Large intestine (tissue), 3 donors: ENCODE results near the gene NAGLU. TPM values are rescaled to one million over a fixed set of nuclear protein-coding genes. Genes with fewer than 3 reads are reported as not detected.

ENCODE experiments used
- DNase-seq, 2 donors: peaks; one replicate each; pipeline versions ENCODE4 v3.0.0 to v3.0.0-alpha.2; 2013
- H3K27ac ChIP-seq: one replicate; pipeline ENCODE4 v1.5.1; 2013; ENCODE audit warnings: low read length
- H3K27me3 ChIP-seq: 2 replicates; pipeline ENCODE4 v1.6.1; 2013; ENCODE audit warnings: low read length; ENCODE audit not compliant: control insufficient read depth, insufficient read depth
- H3K36me3 ChIP-seq: 2 replicates; pipeline ENCODE4 v1.6.1; 2013; ENCODE audit warnings: low read length; ENCODE audit not compliant: control insufficient read depth, insufficient read depth
- H3K4me1 ChIP-seq: one replicate; pipeline ENCODE4 v1.6.1; 2013; ENCODE audit warnings: low read length; ENCODE audit not compliant: control insufficient read depth, insufficient read depth
- H3K4me3 ChIP-seq: one replicate; pipeline ENCODE4 v1.5.1; 2013; ENCODE audit warnings: low read length
- H3K9me3 ChIP-seq: one replicate; pipeline ENCODE4 v1.6.1; 2013; ENCODE audit warnings: mild to moderate bottlenecking, low read depth, low read length, moderate library complexity; ENCODE audit not compliant: control insufficient read depth
- WGBS: methylation state at CpG from one replicate; pipeline ENCODE4 v1.1.5; 2013; ENCODE audit warnings: low lambda C conversion rate; ENCODE audit not compliant: insufficient coverage; 5-methylcytosine and 5-hydroxymethylcytosine counted together
- polyA plus RNA-seq: library from polyadenylated mRNA; unstranded; fragments of 120-200 nt; gene quantifications from one replicate; pipeline ENCODE4 v1.2.1, GENCODE V29; 2013

NAGLU gene
- polyA plus RNA-seq, 1 donor = 32.9 TPM

DNA sequence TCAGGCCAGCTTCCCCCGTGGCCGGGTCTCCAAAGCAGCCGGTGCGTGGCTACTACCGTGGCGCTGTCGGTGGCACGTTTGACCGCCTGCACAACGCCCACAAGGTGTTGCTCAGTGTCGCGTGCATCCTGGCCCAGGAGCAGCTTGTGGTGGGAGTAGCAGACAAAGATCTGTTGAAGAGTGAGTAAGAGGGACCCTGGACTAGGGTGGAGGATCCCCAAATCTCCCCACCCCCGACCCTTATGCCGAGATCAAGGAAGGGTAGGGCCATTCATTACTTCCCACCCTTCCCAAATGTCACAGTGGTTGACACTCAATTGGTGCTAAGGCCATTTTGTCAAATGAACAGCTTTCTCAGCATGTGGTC, 27.1 kb downstream of the NAGLU start:
- Histone ChIP-seq H3K4me1 (peaks cover 33% of the 10 kb centered on the region), H3K36me3 (peaks cover 26% of the 10 kb centered on the region), H3K9me3 (no peaks in the 10 kb centered on the region), H3K27me3 (no peaks in the 10 kb centered on the region), H3K27ac (peak overlapping the region; percentile 85), H3K4me3 (peak overlapping the region; percentile 81)
- DNase-seq = no peak
- no CpG with 5 or more reads among the region's 14 CpGs for WGBS

DNA sequence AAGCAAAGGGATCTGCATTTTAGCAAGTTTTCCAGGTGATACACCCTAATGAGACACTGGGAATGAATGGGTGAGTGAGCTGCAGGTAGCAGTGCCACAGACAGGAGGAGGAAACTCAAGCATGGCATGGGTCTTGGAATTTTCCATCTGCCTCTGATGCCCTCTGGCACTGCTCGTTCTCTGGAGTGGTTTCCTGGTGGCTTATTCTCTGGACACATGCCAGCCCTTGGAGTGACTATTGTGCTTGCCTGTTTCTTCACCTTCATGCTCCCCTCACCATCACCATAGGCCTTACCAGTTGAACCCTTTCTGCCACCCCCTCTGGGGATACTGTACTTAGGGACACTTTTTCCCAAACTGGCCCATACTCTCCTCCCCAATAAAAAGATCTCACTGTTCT, 27.5 kb downstream of the NAGLU start:
- Histone ChIP-seq H3K9me3 (no peaks in the 10 kb centered on the region), H3K36me3 (peaks cover 28% of the 10 kb centered on the region), H3K27me3 (no peaks in the 10 kb centered on the region), H3K27ac (no peak overlapping the region), H3K4me1 (peaks cover 38% of the 10 kb centered on the region), H3K4me3 (peak overlapping the region; percentile 81)
- no peak for DNase-seq
- WGBS = no CpG with 5 or more reads among the region's 1 CpG

GRCh38 chr17:42563950-42564349, 27.9 kb downstream of the NAGLU start:
- Histone ChIP-seq H3K4me3 (no peak overlapping the region), H3K4me1 (peaks cover 42% of the 10 kb centered on the region), H3K27ac (no peak overlapping the region), H3K9me3 (no peaks in the 10 kb centered on the region), H3K27me3 (no peaks in the 10 kb centered on the region), H3K36me3 (peaks cover 32% of the 10 kb centered on the region)
- DNase-seq = no peak
- WGBS = no CpG with 5 or more reads among the region's 9 CpGs

GRCh38 chr17:42564815-42565522, 28.9 kb downstream of the NAGLU start:
- H3K27me3 ChIP-seq = no peaks in the 10 kb centered on the region
- no peaks in the 10 kb centered on the region for H3K9me3 ChIP-seq
- H3K36me3 ChIP-seq = peaks cover 42% of the 10 kb centered on the region
- no peak overlapping the region for H3K4me3 ChIP-seq
- WGBS = no CpG with 5 or more reads among the region's 15 CpGs
- DNase-seq = no peak
- H3K4me1 ChIP-seq = peaks cover 47% of the 10 kb centered on the region
- H3K27ac ChIP-seq = no peak overlapping the region

DNA sequence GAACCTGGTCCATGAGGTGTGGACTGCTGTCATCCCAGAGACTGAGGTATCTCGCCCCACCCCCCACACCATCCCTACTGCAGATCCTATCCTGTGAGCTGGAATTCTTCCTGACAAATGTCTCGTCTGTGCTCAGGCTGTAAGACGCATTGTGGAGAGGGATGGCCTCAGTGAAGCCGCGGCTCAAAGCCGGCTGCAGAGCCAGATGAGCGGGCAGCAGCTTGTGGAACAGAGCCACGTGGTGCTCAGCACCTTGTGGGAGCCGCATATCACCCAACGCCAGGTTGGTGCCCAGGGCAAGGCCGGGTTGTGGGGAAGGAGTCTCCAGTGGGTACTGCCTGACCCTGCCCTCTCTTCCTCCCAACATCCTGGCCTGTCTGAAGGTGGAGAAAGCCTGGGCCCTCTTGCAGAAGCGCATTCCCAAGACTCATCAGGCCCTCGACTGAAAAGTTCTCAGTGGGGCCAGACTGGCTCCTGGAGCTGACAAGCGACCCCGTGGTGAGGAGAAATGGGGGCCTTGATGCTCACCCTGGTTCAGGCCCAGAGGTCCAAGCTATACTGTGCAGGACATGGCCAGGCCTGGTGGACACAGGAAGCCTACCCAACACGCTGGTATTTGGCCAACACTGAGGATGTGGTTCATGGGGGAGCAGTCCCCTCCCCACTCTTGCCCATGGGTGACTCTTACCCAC, 29.6 kb downstream of the NAGLU start:
- peaks cover 47% of the 10 kb centered on the region for H3K36me3 ChIP-seq
- no peaks in the 10 kb centered on the region for H3K9me3 ChIP-seq
- no peaks in the 10 kb centered on the region for H3K27me3 ChIP-seq
- DNase-seq = no peak
- no peak overlapping the region for H3K27ac ChIP-seq
- H3K4me3 ChIP-seq = no peak overlapping the region
- H3K4me1 ChIP-seq = peaks cover 47% of the 10 kb centered on the region
- no CpG with 5 or more reads among the region's 16 CpGs for WGBS

GRCh38 chr17:42566215-42566882, 30.3 kb downstream of the NAGLU start:
- H3K4me3 ChIP-seq = peak overlapping the region; percentile 88
- peaks cover 53% of the 10 kb centered on the region for H3K36me3 ChIP-seq

DNA sequence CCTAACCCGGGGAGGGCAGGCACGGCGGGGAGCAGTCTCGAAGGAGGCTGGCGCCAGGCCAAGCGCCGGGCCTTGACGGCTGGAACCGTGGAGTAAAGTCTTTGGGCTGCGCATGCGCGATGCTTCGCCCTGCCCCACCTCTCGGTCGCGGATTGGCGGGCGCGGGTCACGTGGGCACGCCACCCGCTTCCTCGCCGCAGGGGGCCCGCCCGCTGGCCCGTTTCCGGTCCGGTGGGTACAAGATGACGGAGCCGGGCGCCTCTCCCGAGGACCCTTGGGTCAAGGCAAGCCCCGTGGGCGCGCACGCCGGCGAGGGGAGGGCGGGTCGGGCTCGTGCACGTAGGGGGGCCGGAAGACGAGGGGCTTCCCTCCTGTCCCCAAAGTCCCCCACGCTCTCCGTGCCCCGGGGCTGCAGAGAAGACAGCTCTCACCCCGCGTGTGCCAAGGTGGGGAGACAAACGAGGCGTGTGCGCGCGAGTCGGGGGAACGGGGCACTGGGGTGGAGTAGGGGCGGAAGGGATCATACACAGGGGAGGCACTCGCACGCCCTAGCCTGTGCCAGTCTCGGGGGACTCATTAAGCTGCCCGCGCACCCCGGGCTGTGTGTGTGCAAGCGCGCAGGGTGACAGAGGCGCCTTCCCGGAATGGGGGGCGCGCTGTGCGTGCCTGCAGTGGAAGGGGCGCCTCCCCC, 31.0 kb downstream of the NAGLU start, which contains the start of gene MLX:
Gene MLX, plus strand, starts transcription at position 218 of the 691 bp plus-strand sequence. Its CDS starts 25 bp downstream, at position 243.
- peak within 1 kb of the TSS; percentile 88 for H3K4me3 ChIP-seq
- H3K4me1 ChIP-seq = peaks cover 41% of the 10 kb centered on the region
- H3K9me3 ChIP-seq = no peaks in the 10 kb centered on the region
- no peaks in the 10 kb centered on the region for H3K27me3 ChIP-seq
- H3K36me3 ChIP-seq = peaks cover 60% of the 10 kb centered on the region
- WGBS = no CpG with 5 or more reads among the region's 72 CpGs
- peak within 1 kb of the TSS; percentile 91 for H3K27ac ChIP-seq
- DNase-seq = peak; percentile 94 to 96

More at GRCh38 chr17:42566215-42566882, 30.3 kb downstream of the NAGLU start:
- H3K9me3 ChIP-seq = no peaks in the 10 kb centered on the region
- H3K27me3 ChIP-seq = no peaks in the 10 kb centered on the region
- DNase-seq = no peak
- H3K27ac ChIP-seq = peak overlapping the region; percentile 91
- peaks cover 46% of the 10 kb centered on the region for H3K4me1 ChIP-seq
- WGBS = no CpG with 5 or more reads among the region's 28 CpGs

DNA sequence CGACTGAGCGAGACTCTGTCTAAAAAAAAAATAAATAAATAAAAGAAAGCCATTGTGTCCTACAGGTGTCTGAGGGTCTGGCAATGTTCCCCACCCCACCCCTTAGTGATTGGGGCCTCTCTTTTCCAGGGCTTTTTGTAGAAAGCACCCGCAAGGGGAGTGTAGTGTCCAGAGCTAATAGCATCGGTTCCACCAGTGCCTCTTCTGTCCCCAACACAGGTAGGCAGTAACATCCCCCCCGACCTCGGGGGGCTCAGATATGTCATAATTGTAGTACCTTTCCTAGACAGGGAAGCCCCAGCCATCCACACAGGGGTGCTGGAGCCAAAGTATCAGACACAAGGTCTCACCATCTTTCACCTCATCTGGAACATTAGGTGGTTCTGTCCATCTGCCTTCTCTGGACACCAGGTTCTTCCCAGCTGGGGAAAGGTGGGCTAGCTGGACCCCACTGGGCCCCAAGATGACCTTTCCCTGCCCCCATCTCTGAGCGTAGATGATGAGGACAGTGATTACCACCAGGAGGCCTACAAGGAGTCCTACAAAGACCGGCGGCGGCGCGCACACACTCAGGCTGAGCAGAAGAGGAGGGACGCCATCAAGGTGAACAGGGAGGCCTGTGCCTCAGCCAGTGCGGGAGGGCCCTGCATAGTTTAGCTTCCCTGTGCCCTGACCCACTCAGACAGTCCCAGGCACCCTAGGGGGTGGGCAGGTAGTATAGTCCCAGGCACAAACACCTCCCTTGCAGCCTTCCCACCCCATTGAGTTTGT, 32.5 kb downstream of the NAGLU start:
- Histone ChIP-seq H3K9me3 (no peaks in the 10 kb centered on the region), H3K36me3 (peaks cover 75% of the 10 kb centered on the region), H3K4me1 (peaks cover 33% of the 10 kb centered on the region), H3K27me3 (no peaks in the 10 kb centered on the region), H3K27ac (peak overlapping the region; percentile 27), H3K4me3 (no peak overlapping the region)
- no CpG with 5 or more reads among the region's 14 CpGs for WGBS
- DNase-seq = no peak

GRCh38 chr17:42571435-42572225, 35.6 kb downstream of the NAGLU start:
- Histone ChIP-seq H3K27me3 (no peaks in the 10 kb centered on the region), H3K9me3 (no peaks in the 10 kb centered on the region), H3K4me1 (peaks cover 17% of the 10 kb centered on the region), H3K4me3 (no peak overlapping the region), H3K27ac (no peak overlapping the region), H3K36me3 (peaks cover 64% of the 10 kb centered on the region)
- DNase-seq = no peak
- 100% methylated on average over 4 of the region's 12 CpGs for WGBS
